ENCODE data around the gene RAC2.

Gene RAC2

DNA sequence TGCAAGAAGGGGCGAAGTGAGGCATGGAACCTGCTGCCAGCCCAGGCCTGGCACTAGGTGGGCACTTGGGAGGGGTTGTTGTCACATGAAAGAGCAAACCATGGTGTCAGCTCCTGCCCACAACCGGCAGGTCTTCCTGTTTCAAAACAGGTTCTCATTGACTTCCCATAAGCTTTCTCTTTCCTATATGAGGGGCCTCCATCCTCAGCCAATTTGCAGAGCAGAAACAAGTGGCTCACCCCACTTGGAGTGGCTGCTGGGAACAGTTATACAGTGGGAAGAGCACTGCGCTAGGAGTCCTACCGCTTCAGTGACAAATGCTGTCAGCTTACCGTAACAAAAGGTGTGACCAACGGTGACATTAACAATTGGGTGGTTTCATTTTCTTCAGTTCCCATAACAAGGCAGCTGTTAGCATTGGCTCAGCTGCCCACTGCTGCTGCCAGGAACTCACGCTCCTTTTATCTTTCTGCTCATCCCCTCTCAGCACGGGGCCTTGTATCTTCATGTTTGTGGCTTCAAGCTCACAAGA lies 21.6 kb downstream of the RAC2 start:
- DNase-seq: no peak

DNA sequence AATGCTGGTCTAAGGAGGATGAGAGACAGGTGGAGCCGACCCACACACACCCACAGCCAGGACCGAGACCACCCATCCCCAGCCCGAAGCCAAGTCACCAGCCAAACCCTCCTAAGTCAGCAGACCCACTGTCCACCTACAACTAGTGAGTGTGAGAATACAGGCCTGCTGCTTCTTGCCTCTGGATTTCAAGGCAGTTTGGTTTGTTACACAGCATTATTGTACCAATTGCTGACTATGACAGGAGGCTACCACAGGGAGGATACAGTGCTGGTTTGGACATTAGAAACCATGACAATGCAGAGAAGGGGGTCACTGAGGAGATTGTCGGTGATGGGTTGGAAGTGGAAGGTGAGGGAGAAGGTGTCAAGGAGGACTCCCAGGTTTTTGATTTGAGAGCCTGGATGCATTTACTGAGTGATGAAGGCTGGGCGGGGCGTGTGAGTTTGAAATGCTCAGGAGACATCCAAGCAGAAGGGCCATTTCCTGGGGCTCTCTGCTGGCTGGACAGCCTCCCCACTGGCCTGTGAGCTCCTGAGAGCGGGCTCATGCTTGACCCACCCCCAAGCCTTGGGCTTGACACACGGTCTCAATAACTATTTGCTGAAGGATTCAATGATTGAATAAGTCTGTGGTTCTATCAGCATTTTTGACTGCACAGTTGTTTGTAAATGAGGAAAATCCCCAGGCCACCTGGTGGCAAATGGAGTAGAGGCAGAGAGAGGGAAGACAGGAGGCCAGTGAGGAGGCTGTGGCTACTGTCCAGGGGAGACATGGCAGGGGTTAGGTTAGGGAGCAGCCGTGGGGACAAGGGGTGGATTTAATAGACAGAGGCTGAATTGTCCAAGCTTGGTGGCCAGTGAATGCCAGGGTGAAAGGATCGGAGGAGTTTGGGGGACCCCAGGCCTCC lies 22.4 kb downstream of the RAC2 start:
- DNase-seq: no peak

DNA sequence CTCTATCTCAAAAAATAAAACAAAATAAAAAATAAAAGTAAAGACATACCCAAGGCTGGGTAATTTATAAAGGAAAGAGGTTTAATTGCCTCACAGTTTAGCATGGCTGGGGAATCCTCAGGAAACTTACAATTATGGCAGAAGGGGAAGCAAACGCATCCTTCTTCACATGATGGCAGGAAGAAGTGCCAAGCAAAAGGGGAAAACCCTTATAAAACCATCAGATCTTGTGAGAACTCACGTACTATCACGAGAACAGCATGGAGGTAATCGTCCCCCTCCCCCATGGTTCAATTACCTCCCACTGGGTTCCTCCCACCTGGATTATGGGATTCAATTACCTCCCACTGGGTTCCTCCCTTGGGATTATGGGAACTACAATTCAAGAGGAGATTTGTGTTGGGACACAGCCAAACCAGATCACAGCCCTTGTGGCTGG lies 23.5 kb downstream of the RAC2 start:
- no peak for DNase-seq

- DNase-seq: no peak
Observed at GRCh38 chr22:37219533-37219932, 24.5 kb downstream of the RAC2 start.

- no peak for DNase-seq
Observed at GRCh38 chr22:37218771-37219411, 25.2 kb downstream of the RAC2 start.

DNA sequence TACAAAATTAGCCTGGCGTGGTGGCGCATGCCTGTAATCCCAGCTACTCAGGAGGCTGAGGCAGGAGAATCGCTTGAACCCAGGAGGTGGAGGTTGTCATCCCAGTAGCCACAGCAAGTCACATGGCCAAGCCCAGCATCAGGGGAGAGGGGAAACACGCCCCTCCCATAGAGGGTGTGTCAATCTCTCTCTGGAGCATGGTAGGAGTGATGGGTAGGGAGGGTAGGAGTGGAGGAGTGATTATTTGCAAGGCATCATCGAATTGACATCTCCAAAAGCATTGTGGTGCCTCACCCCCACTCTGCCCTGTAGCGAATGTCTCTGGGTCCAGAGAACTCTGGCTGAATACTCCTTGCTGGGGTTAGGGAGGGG lies 25.7 kb downstream of the RAC2 start:
- DNase-seq: no peak

- no peak for DNase-seq
Observed at GRCh38 chr22:37215890-37216289, 28.2 kb downstream of the RAC2 start.

- no peak for DNase-seq
Observed at GRCh38 chr22:37214731-37215030, 29.4 kb downstream of the RAC2 start.

GRCh38 chr22:37213941-37214730 lies 29.9 kb downstream of the RAC2 start:
- no peak for DNase-seq

DNA sequence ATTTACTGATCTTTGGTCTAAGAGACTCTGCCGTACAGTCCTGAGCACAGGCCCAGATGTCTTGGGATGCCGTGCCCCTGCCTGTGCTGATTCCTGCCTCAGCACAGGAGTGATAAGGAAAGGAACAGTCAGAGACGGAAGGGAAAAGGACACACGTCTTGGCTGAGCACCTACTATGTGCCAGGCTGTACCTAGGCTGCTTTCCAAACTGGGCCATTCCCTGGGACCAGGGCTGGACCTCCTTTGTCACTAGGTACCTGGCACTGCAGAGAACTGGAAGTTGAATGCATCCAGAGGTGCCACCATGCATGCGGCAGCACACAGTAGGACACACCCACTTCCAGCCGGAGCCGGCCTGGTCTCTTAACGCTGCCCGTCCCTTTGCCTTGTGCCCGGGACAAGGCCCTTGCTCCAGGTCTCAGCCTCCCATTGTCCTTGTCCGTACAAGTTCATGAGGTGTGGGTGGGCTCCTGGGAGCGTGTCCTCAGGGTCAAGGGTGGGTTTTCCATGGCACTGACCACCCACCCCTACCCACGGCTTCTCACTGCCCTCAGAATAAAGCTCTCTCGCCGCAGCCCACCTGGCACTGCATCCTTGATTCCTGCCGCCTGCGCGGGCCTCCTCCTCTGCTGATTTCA lies 30.7 kb downstream of the RAC2 start:
- no peak for DNase-seq

GRCh38 chr22:37212174-37212906 lies 31.7 kb downstream of the RAC2 start, which contains the start of gene SSTR3:
SSTR3 (minus strand) TSS chr22:37212477; CDS start chr22:37207803, 4,674 bp downstream.
- peak in 1 of 51 donors; percentile 16 for DNase-seq

DNA sequence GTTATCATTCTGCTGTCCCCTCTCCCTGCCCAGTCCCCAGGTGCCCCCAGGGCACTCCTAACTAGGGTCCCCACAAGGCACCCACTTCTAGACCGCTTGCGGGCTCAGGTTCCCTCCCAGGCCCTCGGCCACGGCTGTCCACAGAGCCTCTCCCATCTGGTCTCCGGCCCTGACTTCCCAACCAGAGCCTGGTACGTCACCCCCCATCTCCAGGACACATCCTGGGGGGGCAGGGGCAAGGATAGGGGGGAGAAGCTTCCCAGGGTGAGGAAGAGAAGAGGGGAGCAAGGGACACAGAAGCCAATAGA lies 32.2 kb downstream of the RAC2 start:
- DNase-seq: no peak

- peak in 1 of 51 donors; percentile 24 for DNase-seq
Observed at GRCh38 chr22:37211075-37211865, 32.8 kb downstream of the RAC2 start.

DNA sequence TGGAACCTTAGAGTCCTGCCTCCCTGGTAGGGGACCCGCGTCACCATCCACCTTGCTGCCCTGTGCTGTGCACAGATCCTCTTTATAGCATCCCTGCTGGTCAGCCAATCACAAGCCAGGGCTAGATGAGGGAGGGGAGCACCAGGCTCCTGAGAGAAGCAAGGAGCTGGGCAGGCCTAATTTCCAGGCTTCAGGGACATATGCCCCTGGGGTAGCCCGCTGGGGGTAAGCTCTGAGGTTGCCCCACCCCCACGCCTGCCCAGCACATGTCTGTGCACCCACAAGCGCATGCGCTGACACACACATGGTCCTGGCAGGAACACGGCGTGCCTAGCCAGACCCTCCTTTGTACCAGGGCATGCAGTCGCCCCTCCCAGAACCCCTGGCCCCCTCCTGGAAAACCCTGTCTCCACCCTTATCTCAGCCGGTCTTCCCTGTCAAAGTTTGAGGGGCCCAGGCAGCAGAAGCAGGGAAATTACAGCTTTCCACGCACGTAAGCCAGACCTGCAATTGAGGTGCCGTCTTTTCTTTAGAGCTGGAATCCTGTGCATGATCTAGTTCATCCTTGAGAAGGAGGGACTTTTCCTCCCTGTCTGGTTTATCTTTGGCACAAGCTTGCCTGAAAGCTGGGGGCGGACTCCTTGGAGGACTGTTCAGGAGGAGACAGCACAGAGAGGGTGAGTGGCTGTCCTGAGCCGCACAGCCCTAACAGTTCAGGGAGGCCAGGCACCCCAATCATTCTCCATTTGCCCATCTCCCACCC lies 33.8 kb downstream of the RAC2 start:
- no peak for DNase-seq

DNA sequence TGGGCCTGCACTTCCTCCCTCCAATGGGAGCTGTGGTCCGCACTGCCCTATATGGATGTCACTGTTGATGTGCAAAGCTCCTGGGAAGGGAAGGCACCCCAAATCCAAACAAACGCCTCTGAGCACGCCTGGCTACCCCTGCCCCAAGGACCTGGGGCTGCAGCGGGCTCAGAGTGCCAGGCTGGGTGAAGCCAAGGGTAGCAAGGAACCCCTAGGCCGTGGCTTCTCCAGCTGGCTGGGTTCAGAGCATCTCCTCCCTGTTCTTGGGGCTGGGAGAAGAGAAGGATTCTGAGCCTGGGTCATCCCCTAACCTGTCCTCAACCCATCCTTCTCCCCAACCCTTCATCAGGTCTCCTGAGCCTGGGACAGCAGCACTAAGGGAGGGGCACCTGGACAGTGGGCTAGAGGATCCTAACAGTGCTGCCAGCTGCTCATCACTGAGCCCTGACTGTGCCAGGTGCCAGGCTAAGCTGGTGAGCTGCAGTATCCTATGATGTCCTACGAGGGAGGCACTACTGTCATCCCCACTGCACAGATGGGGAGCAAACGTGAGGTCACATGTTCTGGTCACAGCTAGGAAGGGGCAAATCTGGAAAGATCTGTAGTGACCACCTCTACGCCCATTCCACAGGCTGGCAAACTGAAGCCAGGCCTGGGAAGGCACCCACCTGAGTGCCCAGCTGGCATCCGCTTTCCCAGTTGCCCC lies 34.8 kb downstream of the RAC2 start:
- no peak for DNase-seq

- DNase-seq: no peak
Observed at GRCh38 chr22:37208401-37209139, 35.5 kb downstream of the RAC2 start.

GRCh38 chr22:37207981-37208380 lies 36.1 kb downstream of the RAC2 start:
- DNase-seq: no peak

All from hypothalamus (tissue), 51 donors.